GM21526 (cell line): ENCODE measurements around the gene ARHGAP29.

ENCODE experiments used
- ATAC-seq: cut with Tn5 transposase; IDR thresholded peaks from one replicate; pipeline ENCODE4 v1.9.1; 2021; ENCODE audit warnings: moderate library complexity; ENCODE audit not compliant: unreplicated experiment, low FRiP score

ARHGAP29 gene, protein sequence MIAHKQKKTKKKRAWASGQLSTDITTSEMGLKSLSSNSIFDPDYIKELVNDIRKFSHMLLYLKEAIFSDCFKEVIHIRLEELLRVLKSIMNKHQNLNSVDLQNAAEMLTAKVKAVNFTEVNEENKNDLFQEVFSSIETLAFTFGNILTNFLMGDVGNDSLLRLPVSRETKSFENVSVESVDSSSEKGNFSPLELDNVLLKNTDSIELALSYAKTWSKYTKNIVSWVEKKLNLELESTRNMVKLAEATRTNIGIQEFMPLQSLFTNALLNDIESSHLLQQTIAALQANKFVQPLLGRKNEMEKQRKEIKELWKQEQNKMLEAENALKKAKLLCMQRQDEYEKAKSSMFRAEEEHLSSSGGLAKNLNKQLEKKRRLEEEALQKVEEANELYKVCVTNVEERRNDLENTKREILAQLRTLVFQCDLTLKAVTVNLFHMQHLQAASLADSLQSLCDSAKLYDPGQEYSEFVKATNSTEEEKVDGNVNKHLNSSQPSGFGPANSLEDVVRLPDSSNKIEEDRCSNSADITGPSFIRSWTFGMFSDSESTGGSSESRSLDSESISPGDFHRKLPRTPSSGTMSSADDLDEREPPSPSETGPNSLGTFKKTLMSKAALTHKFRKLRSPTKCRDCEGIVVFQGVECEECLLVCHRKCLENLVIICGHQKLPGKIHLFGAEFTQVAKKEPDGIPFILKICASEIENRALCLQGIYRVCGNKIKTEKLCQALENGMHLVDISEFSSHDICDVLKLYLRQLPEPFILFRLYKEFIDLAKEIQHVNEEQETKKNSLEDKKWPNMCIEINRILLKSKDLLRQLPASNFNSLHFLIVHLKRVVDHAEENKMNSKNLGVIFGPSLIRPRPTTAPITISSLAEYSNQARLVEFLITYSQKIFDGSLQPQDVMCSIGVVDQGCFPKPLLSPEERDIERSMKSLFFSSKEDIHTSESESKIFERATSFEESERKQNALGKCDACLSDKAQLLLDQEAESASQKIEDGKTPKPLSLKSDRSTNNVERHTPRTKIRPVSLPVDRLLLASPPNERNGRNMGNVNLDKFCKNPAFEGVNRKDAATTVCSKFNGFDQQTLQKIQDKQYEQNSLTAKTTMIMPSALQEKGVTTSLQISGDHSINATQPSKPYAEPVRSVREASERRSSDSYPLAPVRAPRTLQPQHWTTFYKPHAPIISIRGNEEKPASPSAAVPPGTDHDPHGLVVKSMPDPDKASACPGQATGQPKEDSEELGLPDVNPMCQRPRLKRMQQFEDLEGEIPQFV

DNA sequence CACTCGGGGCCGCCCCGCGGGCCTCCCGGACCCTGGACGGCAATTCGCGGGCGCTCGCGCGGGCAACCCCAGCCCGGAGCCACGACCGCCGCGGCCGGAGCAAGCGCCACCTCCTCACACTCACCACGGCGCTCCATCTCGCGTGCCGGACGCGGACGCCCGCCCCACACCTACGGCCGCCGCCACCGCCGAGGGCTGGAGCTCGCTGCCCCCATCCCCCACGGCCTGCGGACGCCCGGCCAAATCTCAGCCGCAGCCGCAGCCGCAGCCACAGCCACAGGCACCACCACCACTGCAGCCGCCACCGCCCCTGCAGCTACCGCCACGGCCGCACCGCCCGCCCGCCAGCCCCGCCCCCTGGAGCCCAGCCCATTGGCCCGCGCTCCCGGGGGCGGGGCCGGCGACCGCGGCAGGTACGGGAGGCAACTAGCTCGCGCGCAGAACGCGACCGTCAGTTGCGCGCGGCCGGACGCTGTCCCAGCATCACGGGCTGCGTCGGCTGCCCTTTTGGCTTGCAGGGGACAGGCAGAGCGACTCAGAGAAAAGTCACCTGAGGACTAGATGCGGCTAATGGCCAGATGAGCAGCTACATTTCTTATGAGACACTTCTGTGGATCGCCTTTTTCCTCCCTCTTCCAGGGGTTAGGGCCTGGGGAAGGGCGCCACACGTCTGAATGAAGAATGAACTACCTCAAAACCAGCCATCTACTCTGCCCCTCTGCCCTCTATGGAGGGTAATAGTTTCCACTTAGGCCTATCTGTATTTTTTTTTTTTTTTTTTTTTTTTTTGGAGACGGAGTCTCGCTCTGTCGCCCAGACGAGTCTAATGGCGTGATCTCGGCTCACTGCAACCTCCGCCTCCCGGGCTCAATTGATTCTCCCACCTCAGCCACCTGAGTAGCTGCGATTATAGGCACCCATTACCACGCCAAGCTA lies at the start of gene ARHGAP29:
ARHGAP29 (minus strand) TSS at position 294 of the 936 bp plus-strand sequence. CDS start 5,973 bp downstream, outside the sequence.
- peak; percentile 76 for ATAC-seq

DNA sequence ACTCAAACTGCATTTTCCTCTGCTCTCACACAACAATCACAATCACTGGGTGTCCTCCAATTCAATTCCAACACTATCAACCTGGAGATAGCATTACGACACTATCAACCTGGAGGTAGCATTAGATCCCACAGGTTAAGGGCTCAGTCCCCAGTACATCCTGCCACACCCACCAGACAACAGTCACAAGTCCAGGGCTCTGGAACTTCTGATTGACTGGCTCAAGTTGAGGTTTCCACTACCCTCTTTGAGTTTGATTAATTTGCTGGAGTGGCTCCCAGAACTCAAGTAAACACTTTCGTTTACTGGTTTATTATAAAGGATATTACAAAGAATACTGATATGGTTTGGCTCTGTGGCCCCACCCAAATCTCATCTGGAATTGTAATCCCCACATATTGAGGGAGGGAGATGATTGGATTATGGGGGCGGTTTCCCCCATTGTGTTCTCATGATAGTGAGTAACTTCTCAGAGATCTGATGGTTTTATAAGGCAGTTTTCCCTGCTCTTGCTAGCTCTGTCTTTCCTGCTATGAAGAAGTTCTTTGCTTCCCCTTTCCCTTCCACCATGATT lies 49.6 kb upstream of the ARHGAP29 start:
- no peak for ATAC-seq

DNA sequence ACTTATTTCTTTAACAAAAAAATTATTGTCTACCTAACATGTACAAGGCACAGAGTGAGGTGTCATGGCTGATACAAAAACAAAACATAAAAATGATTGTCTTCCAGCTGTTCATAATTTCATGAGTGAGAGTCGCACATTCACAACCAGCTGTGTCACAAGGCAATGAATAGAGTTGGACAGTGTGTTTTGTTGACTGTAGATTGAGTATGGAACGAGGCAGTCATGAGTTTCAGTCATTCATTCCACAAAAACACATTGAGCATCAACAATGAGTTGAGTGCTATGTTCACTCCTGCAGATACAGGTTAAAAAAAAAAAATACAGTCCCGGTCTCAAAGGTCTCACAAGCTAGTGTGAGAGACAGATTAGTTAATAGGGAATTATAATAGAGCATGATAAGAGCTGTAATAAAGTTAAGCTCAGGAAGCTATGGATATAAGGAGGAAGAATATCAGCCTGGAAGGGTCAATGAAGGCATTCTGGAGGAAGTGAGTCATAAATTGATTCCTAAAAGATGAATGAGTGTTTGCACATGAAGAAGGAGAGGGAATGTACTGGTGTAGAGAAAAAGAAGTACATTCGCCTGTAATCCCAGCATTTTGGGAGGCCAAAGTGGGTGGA lies 47.8 kb upstream of the ARHGAP29 start:
- no peak for ATAC-seq

DNA sequence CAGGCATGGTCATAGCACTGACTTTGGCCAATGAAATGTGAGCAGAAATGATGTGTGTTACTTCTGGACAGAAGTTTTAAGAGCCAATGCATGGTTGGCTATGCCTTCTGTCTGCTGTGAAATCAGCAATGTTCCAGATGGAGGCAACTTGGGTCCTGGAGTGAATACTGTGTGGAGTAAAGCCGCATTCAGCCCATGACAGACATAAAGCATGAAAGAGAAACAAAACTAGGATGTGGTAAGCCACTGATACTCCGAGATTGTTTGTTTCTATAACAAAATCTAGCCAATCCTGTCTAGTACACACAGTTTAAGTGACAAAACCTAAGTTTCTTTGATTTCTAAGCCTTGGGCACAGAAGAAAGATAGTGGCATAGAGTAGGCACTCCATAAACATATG lies 47.1 kb upstream of the ARHGAP29 start:
- peak; percentile 80 for ATAC-seq

DNA sequence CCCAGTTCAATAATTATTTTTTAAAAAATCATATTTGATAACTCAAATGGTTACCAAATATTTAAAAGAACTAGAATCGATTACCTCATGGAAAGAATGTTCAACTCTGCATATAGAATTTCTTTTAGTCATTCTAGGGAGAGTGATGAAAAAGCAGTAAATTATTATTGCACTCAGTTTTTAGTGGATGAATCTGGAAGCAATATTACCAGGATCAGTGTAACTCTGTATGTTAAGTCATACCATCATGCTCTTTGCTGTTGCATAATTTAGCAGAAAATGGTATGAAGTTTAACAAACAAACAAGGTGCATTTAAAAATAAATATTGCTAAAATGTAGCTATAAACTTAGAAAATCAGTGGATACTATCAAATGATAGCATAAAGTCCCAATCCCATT lies 46.1 kb upstream of the ARHGAP29 start:
- no peak for ATAC-seq

DNA sequence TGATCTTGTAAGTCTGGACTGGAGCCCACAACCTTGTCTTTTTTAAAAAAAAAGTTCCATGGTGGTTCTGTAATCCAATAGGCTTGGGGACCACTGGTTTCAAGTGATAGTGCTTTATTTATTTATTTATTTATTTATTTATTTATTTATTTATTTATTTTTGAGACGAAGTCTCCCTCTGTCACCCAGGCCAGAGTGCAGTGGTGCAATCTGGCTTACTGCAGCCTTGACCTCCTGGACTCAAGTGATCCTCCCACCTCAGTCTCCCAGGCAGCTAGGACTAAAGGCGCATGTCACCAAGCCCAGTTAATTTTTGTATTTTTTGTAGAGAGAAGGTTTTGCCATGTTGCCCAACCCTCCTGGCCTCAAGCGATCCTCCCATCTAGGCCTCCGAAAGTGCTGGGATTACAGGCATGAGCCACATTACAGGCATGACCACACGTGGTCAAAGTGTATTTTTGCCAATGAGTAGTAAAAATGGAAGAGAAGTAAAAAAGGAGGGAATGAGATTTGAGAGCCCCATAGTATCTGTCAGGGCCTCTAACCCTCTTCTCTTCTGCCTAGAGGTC lies 44.8 kb upstream of the ARHGAP29 start:
- ATAC-seq = no peak

DNA sequence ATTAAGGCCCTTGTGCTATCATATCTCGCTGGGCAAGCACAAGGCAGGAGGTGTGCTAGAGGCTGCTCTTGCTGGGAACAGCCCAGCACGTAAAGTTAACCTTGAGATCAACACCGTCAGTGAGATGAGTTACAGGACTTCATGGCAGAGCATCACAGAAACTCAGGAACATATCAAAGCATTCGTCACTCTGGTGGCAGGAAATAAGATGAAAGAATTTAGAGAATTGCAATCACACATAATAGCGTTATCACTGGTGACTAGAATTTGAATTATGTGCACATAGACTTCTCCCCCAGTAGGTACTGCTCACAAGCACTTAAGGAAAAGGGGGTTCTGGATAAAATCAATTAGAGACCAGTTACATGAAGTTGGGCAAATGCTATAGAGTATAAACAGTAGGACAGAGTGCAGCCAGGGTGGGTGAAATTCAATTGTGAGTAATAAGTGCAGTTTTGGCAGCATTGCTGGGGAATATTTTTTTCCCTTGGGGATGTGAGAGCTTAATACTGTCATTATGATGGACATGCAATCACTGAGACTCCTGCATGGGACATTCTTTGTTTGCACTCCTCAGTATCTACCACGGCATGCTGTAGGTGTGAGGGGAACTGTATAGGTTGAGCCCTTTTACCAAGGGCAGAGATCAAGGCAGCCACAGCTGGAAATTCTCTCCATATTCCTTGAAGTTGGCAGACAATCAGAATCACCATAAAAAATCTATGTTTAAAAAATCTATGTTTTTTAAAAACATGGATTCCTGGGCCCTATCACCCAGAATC lies 44.2 kb upstream of the ARHGAP29 start:
- no peak for ATAC-seq

DNA sequence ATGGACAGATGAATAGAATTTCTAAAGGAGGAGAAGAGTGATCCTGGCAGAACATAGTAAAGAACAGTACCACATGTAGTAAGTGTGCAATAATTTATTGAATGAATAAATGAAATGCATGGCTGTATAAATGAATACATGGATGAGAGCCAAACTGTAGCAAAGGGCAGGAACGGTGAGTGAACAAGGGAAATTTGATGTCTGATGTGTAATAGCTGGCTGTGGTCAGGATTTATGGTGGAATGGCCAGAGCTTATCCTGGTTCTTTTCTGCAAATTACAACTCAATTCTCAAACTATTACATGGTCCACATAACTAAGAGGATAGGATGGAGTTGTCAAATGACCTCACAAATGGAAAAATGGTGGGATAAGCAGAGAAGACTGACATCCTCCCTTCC lies 43.2 kb upstream of the ARHGAP29 start:
- no peak for ATAC-seq

DNA sequence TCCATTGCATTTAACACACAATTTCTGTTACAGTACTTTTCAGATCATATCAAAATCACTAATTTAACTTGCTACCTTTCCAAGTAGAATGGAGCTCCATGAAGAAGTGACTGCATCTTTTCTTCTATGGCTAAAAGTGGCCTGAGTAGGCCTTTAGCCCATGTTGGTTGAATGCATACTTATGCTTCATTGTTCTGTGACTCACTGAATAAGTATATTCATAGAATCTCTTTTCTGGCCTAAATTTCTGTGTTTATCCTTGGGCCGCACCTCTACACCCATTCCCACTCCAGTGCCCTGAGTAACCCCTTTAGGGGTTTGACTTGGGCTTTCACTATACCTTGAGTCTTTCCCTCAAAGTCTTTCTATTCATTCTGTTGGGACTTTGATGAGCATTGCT lies 42.1 kb upstream of the ARHGAP29 start:
- no peak for ATAC-seq

DNA sequence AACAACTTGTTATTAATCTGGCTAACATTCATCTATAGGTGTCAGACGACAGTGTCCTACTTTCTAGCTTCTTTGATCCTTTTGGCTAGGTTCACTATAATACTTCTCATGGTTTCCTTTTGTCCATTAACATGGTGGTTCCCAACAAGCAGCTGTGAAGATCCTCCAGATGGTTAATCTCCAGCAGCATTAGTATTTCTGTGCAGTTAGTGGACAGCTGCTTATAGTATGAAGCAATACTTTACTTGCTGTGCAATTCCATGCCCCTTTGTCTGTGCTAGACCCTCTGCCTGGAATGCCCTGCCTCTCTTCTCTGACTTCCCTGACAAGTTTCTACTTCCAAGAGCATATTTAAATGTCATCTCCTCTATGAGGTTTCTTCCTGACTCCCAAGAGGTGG lies 41.7 kb upstream of the ARHGAP29 start:
- no peak for ATAC-seq

DNA sequence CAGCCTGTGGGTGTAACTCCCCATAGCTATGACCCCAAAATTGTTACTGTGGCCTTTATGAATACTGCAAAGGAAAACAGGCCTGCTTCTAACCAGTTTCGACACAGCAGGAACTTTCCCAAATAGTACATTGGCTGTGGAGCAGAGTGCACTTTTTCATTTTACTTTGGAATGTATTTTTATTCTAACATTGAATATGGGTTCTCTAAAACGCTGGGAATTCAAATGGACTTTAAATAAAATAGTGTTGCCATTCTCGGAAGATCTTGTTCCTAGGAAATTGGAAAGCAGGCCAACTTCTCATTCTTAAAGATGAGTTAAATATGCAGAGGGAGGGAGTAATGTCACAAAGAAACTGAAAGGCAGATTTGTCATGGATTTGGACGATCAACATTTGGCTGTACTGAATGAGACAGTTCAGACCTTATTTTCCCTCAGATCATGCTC lies 39.6 kb upstream of the ARHGAP29 start:
- no peak for ATAC-seq

DNA sequence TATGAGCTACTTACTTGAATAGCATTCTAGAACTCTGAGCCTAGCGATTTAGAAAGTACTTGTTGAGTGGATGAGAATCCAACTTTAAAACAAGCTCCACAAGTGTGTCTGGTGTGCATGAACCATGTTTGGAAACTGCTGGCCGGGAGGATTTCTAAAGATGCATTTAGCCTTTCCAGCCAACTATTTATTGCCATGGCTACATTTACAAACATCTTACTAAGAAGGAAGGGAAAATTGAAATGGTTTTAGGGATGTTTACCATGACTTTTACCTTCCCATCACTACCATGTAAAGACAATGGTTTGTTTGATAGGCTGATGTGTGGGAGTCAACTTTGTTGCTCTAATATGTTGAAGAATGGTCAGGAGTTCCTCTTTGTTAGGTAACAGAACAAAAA lies 37.7 kb upstream of the ARHGAP29 start:
- ATAC-seq = no peak

DNA sequence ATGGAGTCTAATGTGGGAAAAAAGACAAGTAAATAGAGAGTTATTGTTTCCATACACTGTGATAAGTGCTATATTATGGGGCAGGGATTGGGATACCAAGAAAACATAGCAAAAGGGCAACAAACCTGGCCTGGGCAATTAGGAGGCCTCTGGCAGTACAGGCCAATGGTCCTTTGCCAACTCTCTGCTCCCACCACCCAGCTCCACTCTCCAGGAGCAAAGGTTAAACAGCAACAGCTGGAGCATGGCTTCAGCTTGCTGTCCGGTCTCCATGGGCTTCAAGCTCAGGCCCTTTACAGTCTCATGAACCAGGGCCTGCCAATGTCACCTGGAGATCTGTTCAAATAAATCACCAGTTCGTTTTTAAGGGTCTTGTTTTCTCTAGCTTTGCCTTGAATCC lies 37.2 kb upstream of the ARHGAP29 start:
- no peak for ATAC-seq

DNA sequence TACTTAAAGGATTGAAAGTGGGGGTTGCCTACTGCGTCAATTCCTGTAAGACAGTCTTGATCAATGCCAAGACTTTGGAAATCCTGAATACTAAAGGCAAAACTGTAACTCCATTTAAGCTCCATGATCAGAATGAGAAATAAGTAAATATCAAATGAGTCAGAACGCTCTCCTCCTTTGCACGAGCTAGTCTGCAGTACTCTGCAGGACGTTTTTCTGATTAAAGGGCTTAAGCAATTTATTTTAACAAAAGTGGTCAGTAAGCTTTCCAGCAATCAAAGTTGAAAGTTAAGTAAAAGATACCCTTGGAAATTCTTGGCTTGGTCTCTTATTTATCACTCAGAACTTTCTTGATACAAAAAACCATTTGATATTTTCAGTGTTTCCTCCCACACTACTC lies 35.7 kb upstream of the ARHGAP29 start:
- ATAC-seq = no peak

DNA sequence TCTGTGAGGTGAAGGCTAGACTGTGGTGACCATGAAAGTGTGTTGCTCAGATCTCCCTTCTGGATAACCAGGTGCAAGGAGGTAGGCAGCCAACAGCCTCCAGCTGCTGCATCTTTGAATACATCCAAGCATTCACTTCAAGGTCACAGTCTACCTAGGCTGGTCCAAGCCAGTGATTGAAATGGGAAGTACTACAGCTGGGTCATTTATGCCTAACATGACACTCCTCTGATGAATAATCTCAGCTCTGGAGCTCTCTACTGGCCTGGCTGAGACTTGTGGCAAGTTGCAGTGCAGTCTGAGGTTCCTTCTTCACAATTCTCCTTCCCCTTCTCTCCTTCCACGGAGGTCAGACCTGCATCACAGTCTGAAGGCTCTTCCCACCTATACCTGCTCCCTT lies 35.0 kb upstream of the ARHGAP29 start:
- no peak for ATAC-seq

DNA sequence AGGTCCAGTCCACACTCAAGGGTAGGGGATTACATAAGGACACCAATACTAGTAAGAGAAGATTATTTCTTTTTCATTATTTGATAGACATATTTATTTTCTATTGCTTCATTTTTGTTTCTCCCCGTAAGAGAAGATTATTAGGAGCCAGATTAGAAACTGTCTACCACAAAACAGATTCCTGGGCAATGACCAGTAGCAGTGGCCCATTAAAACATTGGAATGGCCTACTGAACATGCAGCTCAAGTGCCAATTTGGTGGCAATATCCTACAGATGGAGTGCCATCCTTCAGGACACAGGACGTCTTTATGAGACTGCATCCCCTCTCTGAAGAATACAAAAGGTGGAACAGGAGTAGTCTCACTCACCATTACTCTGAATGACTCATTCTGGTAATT lies 34.0 kb upstream of the ARHGAP29 start:
- no peak for ATAC-seq

DNA sequence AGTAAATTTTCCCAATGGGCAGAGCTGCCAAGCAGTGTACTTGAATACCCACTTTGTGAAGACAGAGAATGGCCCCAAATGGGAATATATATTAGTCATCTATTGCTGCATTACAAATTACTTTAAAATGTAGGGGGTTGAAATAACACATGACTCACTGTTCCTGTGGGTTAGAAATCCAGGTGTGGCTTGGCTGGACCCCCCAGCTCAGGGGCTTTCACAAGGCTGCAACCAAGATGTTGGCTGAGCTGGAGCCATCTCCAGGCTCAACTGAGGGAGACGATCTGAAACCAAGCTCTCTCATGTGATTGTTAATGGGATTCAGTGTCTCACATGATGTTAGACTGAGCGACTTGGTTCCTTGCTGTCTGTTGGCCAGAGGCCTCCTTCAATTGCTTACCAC lies 33.4 kb upstream of the ARHGAP29 start:
- ATAC-seq = no peak

DNA sequence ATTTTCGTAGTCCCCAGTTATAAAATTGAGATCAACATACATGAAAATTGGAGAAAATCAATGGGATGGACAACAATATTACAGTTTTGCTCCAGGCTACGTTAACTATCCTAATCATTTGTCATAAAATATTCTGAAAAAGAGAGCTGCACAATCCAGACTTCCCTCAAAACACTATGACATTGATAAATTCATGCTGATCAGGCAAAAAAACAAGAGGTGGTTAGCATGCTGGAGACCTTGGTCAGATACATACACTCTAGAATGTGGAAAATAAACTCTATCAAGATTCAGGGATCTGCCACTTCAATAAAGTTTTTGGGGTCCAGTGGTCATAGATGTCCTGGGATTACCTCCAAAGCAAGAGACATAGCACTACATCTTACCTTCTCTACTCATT lies 32.5 kb upstream of the ARHGAP29 start:
- no peak for ATAC-seq
